HUDEP-2 (cell line): ENCODE data around the gene RRP1.
A peak's percentile ranks its signal among the peaks of the same experiment; 100 is the strongest.

Experiments
- DNase-seq, 76 experiments: peaks; one replicate each; lab custom pipeline; 2025; ENCODE audit not compliant: unreplicated experiment in 76 of 76; lab: John Stamatoyannopoulos, UW

The RRP1 gene

GRCh38 chr21:43774163-43774562 lies 15.2 kb upstream of the RRP1 start:
- no peak for DNase-seq

- no peak for DNase-seq
These were observed 14.2 kb upstream of the RRP1 start for GRCh38 chr21:43775190-43775589.

- peak in 69 of 76 experiments; percentile 54 to 98 (median 88) for DNase-seq
These were observed 13.5 kb upstream of the RRP1 start, which contains the start of gene CSTB for GRCh38 chr21:43775795-43776430. TSS of gene CSTB (minus strand) at chr21:43776308. CDS start at chr21:43776269, 39 bp downstream.

- DNase-seq, result no peak
These were observed 11.4 kb upstream of the RRP1 start for GRCh38 chr21:43777953-43778352.

GRCh38 chr21:43778469-43779335 lies 10.7 kb upstream of the RRP1 start:
- DNase-seq, result peak in 3 of 76 experiments; percentile 10 to 19 (median 15)

GRCh38 chr21:43779660-43780059 lies 9.7 kb upstream of the RRP1 start:
- no peak for DNase-seq

- no peak for DNase-seq
These were observed 7.5 kb upstream of the RRP1 start for GRCh38 chr21:43781846-43782245.

- no peak for DNase-seq
These were observed 6.8 kb upstream of the RRP1 start for GRCh38 chr21:43782431-43783097.

GRCh38 chr21:43783098-43783700 lies 6.2 kb upstream of the RRP1 start:
- no peak for DNase-seq

GRCh38 chr21:43785134-43785533 lies 4.2 kb upstream of the RRP1 start:
- no peak for DNase-seq

GRCh38 chr21:43786300-43786806 lies 3.0 kb upstream of the RRP1 start:
- DNase-seq, result no peak

- DNase-seq, result no peak
These were observed 2.5 kb upstream of the RRP1 start for GRCh38 chr21:43786807-43787440.

GRCh38 chr21:43790010-43790524 lies 690 bp downstream of the RRP1 start:
- DNase-seq, result peak in 1 of 76 experiments; percentile 20

GRCh38 chr21:43792406-43792805 lies 3.0 kb downstream of the RRP1 start:
- DNase-seq, result no peak

GRCh38 chr21:43793243-43793642 lies 3.9 kb downstream of the RRP1 start:
- no peak for DNase-seq

- DNase-seq, result no peak
These were observed 4.9 kb downstream of the RRP1 start for GRCh38 chr21:43794311-43794710.

- no peak for DNase-seq
These were observed 5.5 kb downstream of the RRP1 start for GRCh38 chr21:43794857-43795256.

GRCh38 chr21:43797415-43797814 lies 8.0 kb downstream of the RRP1 start:
- DNase-seq, result no peak

GRCh38 chr21:43797925-43798715 lies 8.7 kb downstream of the RRP1 start:
- DNase-seq, result no peak
